HG02840 (cell line): ENCODE results near the gene ZNF865.
"Not testable (repeated sequence)": the region's sequence is repeated elsewhere in the genome, so short reads cannot be mapped to it uniquely, and the experiment has no call there.

ENCODE experiments used
- ATAC-seq: cut with Tn5 transposase; IDR thresholded peaks from one replicate; pipeline ENCODE4 v1.9.1; 2021; ENCODE audit warnings: mild to moderate bottlenecking, moderate library complexity, moderate number of reproducible peaks; ENCODE audit not compliant: unreplicated experiment, low FRiP score

The ZNF865 gene

DNA sequence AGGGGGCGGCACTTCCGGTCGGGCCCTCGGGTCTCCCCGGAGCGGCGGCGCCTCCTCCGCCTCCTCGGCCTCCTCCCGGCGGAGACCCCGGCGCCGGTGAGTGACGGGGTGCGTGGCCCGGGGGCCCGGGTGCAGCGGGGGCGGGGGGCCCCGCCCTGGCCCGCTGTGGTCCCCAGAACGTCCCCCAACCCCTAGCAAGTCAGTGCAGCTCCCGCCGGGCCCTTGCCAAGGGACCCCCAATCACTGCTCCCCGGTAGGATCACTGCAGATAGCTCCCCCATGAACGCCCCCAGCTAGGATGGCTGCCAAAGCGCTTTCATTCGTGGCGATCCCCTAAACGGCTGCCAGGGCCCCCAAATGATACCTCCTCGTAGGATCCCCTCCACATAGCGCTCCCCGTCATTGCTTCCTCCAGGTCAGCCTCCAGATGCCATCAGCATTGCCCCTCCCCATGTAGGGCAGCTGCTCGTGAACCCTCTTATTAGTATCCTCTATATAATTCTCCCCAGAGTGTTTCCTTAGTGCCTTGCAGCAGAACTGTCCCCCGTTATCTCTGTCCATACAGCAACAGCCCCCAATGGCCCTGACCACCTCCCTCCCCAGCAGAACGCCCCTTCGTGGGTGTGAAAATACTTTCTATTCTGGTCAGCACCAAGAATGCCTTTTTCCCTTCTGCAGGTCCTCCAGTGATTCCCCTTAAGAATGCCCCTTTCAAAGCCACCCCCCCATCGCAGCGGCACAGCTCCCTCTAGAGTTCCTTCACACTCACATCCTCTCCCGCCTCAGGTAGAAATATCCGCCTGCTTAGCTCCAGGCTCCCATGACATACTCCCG, at the start of gene ZNF865:
ZNF865 (plus strand) TSS at position 11 of the 834 bp plus-strand sequence. CDS start 7,972 bp downstream, outside the sequence.
- peak; percentile 10 for ATAC-seq

DNA sequence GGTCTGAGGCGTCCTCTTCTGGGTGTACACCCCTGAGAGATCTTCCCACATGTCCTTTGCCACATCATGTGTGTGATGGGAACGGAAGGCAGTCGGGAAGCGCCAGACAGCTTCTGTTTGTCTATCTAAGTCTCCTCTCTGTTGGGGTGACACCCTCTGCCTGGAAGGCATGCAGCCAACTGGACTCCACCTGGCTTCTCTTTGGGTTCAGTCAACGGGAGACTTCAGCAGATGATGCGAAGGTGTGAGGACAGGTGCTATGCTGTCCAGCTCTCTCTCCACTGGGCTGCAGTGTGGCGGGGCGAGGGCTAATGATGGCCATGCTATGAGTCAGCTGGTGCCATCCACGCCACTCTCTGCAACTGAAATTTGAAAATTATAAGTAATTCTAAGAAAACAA, 45.8 kb upstream of the ZNF865 start:
- no peak for ATAC-seq

DNA sequence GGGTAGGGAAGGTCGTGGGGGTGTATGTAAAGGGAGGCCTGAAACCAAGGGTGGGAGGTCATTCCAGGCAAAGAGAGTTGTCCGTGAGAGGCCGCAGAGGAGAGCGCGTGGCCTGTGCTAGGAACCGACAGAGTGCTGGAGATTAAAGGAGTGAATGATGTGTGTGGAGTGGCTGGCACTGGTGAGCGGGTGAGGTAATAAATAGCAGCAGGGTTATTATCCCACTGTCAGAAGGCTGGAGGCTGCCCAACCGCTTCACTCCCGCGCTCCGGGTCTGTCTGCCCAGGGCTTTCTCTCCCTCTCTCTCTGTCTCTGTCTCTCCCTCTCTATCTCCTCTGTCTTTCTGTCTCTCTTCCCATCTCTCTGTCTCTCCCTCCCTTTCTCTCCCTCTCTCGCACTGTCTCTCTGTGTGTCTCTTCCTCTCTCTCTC, 42.2 kb upstream of the ZNF865 start:
- ATAC-seq: no peak

DNA sequence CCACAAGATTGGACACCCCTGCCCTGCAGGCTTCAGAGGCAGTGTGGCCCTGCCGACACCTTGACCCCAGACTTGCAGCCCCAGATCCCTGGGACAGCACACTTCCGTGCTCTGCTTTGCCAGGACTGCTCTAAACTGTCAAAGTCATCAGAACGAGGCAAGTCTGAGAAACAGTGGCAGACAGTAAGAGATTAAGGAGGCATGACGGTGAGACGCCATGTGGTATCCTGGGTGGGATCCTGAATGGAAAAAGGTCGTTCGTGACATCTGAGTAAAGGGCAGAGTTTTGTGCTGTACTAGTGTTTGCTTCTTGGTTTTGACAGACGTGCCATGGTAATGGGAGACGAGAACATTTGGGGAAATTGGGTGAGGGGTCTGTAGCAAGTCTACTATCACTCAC, 38.6 kb upstream of the ZNF865 start:
- no peak for ATAC-seq

DNA sequence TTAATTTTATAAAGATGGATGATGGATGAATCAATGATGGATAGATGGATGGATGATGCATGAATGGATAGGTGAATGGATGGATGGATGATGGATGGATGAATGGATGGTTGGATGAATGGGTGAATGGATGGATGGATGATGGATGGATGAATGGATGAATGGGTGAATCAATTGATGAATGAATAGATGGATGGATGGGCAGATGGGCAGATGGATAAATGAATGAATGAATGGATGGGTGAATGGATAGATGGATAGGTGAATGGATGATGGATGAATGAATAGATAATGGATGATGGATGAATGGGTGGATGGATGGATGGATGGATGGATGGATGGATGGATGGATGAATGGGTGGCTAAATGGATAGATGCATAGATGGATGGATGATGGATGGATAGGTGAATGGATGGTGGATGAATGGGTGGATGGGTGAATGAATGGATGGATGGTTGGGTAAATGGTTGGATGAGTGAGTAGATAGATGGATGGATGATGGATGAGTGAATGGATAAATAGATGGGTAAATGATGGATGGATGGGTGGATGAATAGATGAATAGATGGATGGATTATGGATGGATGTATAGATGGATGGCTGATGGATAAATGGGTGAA, 37.6 kb upstream of the ZNF865 start:
- ATAC-seq: no peak

DNA sequence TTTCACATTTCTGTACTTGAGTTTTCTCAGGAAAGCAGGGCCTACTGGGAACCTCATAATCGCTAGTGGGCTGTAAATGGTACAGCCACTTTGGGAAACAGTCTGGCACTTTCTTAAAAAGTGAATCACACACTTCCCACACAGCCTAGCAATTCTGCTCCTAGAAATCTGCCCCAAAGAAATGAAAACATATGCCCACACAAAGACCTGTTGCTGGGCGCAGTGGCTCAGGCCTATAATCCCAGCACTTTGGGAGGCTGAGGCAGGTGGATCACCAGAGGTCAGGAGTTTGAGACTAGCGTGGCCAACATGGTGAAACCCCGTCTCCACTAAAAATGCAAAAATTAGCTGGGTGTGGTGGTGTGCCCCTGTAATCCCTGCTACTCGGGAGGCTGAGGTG, 36.0 kb upstream of the ZNF865 start:
- ATAC-seq: not testable (repeated sequence)

DNA sequence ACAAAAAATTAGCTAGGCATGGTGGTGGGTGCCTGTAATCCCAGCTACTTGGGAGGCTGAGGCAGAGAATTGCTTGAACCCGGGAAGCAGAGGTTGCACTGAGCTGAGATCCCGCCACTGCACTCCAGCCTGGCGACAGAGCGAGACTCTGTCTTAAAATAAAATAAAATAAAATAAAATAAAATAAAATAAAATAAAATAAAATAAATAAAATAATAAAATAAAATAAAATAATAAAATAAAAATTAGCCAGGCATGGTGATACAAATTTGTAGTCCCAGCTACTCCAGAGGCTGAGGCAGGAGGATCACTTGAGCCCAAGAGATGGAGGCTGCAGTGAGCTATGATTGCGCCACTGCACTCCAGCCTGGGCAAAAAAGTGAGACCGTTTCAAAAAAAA, 31.5 kb upstream of the ZNF865 start:
- not testable (repeated sequence) for ATAC-seq

DNA sequence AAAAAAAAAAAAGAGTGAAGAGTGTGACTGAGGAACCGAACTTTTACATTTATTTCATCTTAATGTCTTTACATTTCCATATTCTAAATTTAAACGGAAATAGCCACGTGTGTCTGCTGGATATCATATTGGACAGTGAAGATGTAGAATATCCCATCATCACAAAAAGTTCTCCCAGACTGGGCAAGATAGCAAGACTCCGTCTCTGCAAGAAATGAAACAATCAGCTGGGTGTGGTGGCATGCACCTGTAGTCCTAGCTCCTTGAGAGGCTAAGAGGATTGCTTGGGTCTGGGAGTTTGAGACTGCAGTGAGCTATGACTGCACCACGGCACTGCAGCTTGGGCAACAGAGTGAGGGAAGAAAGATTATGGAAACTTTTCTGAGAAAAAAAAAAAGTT, 28.7 kb upstream of the ZNF865 start:
- ATAC-seq: no peak

DNA sequence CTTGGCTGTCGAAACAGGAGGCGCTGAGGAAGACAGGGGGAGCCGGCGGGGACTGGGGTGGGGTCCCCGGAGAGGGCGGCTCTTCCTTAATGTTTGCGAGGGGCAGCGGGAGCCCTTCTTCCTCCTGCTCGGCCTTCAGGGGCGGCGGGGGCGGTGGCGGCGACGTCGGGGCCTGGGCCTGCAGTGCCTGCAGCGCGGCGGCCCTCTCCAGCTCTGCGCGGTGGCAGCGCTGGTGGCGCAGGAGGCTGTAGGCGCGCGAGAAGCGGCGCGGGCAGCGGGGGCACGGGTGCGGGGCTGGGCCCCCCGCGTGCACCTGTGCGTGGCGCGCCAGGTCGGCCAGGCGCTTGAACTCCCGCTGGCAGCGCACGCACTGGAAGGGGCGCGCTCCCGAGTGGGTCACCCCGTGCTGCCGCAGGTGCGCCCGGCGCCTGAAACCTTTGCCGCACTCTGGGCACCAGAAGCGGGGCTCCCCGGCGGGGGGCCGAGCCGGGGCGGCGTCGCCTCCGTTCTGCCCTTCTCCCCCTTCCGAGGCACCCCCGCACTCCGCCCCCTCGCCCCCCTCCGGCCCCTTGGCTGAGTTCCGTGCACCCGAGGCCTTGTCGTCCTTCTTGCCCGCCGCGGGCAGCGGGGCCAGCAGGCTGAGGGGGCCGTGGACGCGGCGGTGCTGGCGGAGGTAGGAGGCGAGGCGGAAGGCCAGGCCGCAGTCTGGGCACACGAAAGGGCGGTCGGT, 27.3 kb upstream of the ZNF865 start:
- ATAC-seq: no peak

DNA sequence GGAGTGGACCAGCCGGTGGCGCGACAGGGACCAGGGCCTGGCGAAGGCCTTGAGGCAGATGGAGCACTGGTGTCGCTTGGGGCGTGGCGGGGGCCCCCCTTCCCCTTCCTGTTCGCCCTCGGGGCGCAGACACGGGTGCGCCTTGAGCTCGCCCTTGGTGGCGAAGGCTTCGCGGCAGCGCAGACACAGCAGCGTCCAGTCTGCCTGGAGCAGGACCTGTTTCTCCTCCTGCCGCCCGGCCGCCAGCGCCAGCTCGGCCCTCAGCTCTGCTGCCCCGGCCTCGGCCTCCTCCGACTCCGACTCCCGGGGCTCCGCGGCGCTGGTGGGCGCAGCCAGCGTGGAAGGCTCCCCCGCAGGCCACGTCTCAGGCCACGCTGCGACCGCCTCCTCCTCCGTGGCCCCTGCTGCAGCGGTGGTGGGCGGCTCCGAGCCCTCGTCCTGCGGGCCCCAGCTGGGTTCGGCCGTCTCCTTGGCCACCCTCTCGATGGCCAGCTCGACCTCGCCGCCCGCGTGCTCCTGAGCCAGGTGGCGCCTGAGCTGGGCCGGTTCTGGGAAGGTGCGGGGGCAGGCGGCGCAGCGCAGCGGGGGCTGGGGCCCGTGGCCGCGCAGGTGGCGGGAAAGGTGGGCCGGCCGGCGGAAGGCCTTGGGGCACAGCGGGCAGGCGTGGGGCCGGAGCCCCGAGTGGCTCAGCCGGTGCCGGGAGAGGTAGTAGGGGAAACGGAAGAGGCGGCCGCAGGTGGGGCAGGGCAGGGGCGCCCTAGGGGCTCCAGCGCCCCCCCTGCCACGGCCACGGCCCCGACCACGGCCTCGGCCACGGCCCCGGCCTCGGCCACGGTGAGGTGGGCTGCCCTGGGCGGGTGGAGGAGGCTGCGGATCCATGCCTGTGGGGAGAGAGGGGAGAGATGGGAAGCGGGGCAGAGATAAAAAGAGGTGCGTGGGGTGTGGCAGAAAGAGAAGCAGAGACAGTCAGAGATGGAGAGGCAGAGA, 26.4 kb upstream of the ZNF865 start:
- no peak for ATAC-seq

DNA sequence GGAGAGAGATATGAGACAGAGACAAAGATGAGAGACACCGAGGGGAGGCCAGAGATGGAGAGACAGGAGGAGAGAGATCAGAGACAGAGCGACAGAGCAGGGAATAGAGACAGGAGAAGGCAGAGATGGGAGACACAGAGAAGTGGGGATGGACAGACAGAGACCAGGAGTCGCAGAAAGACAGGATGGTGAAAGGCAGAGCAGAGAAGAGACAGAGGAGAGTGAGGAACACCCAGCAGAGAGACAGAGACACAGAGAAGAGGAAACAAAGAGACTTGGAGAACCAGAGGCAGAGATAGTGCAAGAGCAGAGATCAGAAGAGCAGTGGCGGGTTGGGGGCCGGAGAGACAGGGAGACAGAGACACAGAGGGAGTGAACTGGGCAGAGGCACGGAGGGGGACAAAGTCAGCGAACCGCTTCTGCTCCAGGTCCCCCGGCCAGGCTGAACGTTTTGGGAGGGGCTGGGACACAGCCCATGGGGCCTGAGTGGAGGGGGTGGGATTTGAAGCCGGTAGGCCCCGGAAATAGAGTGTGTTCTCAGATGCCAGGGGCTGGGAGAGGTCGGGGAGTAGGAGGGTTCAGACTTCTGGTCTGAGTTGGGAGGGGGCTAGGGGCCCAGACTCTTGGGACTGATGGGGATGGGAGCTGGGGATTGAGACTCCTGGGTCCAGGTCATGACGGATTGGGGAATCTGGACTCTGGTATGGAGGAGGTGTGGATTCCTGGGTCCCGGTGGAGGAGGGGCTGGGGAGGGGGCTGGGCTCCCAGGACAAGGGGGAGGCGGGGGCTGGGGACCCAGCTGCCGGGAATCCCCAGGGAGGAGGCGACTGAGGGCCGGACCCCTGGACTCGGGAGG, 25.5 kb upstream of the ZNF865 start:
- ATAC-seq: no peak

DNA sequence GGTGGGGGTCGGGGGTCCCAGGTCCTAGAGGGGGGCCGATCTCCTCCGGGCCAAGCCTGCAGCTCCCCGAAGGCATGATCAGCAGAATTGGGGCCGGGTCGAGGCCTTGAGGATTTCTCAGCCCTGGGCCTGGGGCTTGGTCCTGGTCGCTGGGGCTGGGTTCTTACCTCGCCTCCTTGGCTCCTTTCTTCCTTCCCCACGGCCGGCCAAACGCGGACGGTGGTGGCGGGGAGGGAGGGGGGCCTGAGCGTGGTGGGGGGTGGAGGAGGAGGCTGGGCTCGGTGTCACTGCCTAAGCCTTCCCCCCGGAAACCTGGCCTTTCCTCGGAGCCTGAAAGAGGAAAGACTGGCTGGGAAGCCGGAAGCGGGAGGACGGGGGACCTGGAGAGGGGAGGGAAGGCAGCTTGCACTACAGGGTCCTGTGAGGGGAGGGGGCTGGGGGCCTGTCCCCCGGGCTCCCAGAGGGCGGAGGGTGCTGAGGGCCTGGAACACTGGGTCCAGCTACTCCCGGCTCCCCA, 24.8 kb upstream of the ZNF865 start, which contains the start of gene ZNF579:
ZNF579 (minus strand) TSS at position 221 of the 517 bp plus-strand sequence. CDS start 1,209 bp downstream, outside the sequence.
- peak; percentile 58 for ATAC-seq

DNA sequence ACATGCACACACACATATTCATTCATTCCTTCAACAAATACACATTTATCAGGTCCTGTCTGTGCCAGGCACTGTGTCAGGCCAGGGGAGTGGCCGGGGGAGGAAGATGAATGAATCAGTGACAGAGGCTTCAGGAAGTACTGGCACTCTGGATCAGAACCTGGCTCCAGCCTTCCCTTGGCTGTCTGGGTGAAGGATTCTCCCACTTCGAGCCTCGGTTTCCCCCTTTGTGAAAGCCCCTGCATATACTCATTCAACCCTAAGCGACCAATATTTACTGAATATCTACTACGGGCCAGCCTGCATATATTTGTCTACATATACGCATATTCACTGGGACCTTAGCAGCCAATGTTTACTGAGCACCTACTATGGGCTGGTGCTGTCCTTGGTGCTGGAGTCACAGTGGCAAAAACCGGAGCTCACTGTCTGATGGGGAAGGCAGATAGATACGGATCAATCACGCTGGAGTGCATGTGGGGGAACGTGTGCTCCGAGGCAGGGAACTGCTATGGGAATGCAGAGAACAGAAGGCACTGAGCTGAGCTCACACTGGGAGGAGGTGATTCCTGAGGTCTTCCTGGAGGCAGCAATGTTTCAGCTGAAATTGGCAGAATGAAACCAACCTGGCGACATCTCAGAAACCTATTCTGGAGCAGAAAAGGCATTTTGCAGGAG, 24.2 kb upstream of the ZNF865 start:
- no peak for ATAC-seq

DNA sequence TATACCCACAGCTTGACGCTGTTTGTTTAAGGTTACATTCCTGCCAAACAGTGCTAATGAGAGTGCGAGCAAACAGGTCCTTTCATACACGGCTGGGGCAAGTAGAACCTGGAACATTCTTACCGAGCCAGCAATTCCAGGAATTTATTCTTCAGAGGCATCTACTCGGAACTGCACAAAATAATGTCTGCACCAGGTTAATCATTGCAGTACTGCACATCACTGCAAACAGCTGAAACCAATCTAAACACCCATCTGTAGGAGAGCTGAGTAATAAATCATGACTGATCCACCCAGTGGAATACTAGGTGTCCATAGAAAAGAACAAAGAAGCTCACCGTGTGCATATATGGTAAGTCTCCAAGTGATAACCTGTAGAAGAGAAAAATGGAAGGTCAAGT, 23.6 kb upstream of the ZNF865 start:
- ATAC-seq: no peak

DNA sequence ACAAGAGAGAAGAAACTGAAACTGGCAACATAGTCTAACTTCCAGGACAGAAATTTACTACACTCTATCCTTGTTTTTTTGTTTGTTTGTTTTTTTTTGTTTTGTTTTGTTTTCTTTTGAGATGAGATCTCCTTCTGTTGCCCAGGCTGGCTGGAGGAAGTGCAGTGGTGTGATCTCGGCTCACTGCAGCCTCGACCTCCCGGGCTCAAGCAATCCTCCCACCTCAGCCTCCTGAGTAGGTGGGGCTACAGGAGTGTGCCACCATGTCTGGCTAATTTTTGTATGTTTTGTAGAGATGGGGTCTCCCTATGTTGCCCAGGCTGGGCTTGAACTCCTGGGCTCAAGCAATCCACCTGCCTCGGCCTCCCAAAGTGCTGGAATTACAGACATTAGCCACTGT, 23.2 kb upstream of the ZNF865 start:
- not testable (repeated sequence) for ATAC-seq

DNA sequence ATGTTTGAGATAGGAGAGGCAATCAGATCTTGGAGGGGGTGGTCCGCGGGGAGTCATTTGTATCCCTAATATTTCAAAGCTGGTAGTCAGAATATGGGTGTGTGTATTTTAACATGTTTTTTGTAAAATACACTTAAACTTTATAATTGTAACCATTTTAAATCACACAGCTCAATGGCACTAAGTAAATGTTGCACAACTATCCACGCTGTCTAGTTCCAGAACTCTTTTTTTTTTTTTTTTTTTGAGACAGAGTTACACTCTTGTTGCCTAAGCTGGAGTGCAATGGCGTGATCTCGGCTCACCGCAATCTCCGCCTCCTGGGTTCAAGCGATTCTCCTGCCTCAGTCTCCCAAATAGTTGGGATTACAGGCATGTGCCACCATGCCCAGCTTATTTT, 21.6 kb upstream of the ZNF865 start:
- not testable (repeated sequence) for ATAC-seq

DNA sequence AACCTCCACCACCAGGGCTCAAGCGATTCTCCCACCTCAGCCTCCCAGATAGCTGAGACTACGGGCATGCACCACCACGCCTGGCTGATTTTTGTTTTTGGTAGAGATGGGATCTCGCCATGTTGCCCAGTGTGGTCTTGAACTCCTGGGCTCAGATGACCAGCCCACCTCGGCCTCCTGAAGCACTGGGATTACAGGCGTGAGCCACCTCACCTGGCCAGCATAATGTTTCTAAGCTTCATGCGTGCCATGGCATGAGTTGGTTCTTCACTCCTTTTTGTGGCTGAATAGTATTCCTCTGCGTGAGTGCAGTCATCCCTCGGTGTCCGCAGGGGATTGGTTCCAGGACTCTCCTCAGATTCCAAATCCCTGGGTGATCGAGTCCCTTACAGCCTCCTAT, 20.6 kb upstream of the ZNF865 start:
- no peak for ATAC-seq

DNA sequence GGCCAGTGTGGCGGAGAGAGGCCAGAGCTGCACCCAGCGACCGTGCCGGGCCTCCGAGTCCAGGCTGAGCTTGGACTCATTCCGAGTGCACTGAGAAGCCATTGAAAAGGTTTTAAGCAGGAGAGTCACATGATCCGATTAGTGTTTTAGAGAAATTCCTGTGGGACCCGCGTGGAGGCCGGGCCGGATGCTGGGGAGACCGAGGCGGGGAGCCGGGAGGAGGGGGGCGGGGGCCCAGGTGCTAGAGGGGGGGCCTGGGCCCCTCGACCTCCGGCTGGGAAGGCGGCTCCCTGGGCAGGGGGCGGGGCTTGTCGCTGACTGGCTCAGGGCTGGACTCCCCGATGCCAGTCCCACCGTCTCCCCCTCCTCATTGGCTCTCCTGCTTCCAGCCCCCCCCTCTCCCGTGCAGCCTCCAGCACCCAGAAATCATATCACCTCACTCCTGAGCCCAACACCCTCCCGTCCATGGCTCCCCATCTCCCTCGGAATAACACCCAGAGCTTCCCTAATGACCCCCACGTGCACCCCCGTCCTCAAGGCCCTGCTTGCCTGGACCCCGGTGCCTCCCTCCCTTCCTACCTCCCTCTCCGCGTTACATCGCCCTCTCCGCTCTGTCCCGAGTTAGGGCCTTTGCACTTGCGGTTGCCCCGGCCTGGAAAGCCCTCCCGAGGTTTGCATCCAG, 19.6 kb upstream of the ZNF865 start:
- no peak for ATAC-seq
